HFFc6 (cell line): ENCODE data around the gene CORO1C. TPM values are rescaled to one million over a fixed set of nuclear protein-coding genes. Genes with fewer than 3 reads are reported as not detected.

Source experiments
- DNase-seq: peaks from one replicate; pipeline ENCODE4 v3.0.0-alpha.2; 2018
- H3K27ac Mint-ChIP-seq: 2 replicates; pipeline ENCODE4 v1.8.0; 2020; ENCODE audit warnings: mild to moderate bottlenecking, mixed read lengths
- H3K27me3 Mint-ChIP-seq: 2 replicates; pipeline ENCODE4 v1.8.0; 2021; ENCODE audit warnings: mild to moderate bottlenecking, moderate library complexity, mixed read lengths; ENCODE audit not compliant: insufficient read depth
- H3K36me3 Mint-ChIP-seq: 2 replicates; pipeline ENCODE4 v1.8.0; 2021; ENCODE audit warnings: low read depth, mixed read lengths
- H3K4me1 Mint-ChIP-seq: 2 replicates; pipeline ENCODE4 v1.8.0; 2020; ENCODE audit warnings: low read depth, mixed read lengths
- H3K4me3 Mint-ChIP-seq: 2 replicates; pipeline ENCODE4 v1.8.0; 2020; ENCODE audit warnings: mild to moderate bottlenecking, moderate library complexity, mixed read lengths
- H3K9me3 Mint-ChIP-seq: 2 replicates; pipeline ENCODE4 v1.8.0; 2020; ENCODE audit warnings: mild to moderate bottlenecking, mixed read lengths
- total RNA-seq, 6 experiments: library from RNA; stranded (reverse); fragmentation: NEBNext Ultra II Directional; extraction: Animal tissue kit (Norgen Biotek cat#: 25700); gene quantifications; 2 replicates in 1 of 6; 3 replicates in 5 of 6; pipeline ENCODE4 v1.2.3, GENCODE V29; 2021
- TF ChIP-seq, protein P1 (sequence below): fragments of 200-600 bp; sonication (generic); IDR thresholded peaks from 2 replicates; pipeline ENCODE4 v1.5.0; 2021; ENCODE audit warnings: antibody characterized with exemption, mild to moderate bottlenecking

The CORO1C gene
- total RNA-seq, 6 experiments from 2014 or later = 541 to 709 (median 649) TPM

DNA sequence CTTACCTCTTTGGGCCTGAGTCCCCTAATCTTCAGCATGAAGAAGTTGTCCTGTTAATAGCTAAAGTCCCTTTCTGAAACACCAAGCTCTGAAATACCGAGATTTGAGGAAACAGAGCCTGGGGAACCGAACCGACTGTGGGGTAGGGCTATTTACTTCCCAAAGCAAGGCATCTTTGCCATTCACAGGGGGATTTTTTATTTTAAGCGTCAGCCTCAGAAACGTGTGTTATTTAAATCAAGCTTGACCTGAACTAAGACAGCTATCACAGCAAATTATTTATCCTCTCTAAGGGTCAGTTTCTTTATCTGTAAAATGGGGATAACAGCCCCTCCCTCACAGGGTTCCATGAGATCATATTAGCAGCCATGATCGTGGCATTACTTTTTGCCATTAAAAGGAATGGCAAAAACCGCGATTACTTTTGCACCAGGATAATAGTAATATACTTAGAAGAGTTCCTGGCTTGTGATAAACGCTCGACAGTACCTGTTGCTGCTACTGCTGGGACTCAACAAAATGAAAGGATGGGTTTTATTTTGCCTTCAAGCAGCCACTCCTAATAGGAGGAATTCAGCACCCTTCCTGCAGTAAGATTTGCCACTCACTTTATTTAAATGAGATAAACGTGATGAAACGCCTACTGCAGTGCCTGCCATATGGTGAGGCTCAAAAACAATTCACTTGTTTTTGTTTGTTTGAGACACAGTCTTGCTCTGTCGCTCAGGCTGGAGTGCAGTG, 1.3 kb upstream of the CORO1C start:
- Mint-ChIP-seq H3K4me3 (peak overlapping the region; percentile 95), H3K36me3 (peaks cover 30% of the 10 kb centered on the region), H3K9me3 (no peaks in the 10 kb centered on the region), H3K4me1 (peaks cover 55% of the 10 kb centered on the region), H3K27me3 (peaks cover 14% of the 10 kb centered on the region), H3K27ac (peak overlapping the region; percentile 100)
- no peak for DNase-seq
- TF ChIP-seq, protein P1, sequence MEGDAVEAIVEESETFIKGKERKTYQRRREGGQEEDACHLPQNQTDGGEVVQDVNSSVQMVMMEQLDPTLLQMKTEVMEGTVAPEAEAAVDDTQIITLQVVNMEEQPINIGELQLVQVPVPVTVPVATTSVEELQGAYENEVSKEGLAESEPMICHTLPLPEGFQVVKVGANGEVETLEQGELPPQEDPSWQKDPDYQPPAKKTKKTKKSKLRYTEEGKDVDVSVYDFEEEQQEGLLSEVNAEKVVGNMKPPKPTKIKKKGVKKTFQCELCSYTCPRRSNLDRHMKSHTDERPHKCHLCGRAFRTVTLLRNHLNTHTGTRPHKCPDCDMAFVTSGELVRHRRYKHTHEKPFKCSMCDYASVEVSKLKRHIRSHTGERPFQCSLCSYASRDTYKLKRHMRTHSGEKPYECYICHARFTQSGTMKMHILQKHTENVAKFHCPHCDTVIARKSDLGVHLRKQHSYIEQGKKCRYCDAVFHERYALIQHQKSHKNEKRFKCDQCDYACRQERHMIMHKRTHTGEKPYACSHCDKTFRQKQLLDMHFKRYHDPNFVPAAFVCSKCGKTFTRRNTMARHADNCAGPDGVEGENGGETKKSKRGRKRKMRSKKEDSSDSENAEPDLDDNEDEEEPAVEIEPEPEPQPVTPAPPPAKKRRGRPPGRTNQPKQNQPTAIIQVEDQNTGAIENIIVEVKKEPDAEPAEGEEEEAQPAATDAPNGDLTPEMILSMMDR = no peak

DNA sequence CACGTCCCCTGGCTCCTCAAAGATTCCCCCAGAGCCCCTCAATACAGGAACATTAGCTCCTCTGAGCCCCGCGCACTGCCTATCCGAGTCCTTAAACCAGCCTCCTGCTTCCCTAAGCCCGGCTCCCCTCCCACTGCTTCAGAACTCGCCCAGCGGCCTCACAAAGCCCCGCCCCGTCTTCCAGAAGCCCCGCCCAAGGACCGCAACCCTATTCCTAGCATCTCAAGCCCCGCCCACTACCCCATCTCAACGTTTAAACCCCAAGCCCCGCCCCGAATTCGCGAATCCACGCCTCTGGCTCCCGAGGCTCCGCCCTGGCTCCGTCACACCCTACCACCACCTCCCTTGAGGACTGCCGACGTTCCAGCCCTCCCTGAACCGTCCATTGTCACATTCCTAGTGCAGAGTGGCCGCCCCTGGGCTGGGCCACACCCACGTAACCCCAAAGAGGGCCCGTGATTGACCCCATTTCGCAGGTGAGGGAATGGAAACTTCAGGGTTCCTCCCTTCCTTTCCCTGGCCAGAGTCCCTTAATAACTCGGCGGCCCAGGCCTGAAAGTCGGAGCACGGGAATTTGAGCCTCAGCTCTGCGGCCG, 646 bp upstream of the CORO1C start:
- peak overlapping the region; percentile 95 for H3K4me3 Mint-ChIP-seq
- peak; percentile 95 for DNase-seq
- TF ChIP-seq, protein P1 = peak; percentile 7
- peaks cover 14% of the 10 kb centered on the region for H3K27me3 Mint-ChIP-seq
- no peaks in the 10 kb centered on the region for H3K9me3 Mint-ChIP-seq
- peaks cover 62% of the 10 kb centered on the region for H3K4me1 Mint-ChIP-seq
- H3K36me3 Mint-ChIP-seq = peaks cover 37% of the 10 kb centered on the region
- H3K27ac Mint-ChIP-seq = peak overlapping the region; percentile 95

DNA sequence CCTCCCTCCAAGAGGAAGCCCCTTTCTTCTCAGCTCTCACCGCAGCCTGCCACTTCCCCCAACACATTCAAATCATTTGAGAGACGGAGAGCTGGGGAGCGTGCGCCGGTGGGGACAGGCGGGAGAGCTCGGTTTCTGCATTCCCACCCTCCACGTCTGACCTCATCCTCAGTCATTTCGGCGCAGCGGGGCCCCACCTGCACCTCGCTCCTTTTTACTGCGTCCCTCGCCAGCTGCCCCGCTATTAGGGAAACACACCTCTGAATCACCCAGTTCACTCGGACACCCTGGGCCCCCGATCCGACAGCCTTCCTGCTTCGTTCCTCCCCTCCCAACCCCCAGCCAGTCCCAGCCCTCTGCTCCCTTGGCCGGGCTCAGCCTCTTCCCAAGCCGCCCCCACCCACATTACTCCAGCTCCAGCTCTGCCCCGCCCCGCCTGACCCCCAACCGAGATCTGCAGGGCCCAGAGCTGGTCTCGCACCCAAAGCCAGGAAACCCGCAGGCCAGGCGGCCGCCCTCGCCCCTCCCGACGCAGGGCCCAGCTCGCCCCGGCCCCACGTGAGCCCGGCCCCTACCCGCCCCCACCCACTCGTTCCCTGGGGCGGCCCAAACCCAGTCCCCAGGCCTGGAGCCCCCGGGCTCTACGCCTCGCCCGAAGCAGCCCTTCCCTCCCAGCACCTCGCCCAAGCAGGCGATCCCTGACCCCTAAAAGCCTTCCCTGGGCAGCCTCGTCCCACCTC, 783 bp downstream of the CORO1C start:
- Mint-ChIP-seq H3K4me3 (peak overlapping the region; percentile 91), H3K27me3 (peaks cover 12% of the 10 kb centered on the region), H3K27ac (peak overlapping the region; percentile 96), H3K9me3 (no peaks in the 10 kb centered on the region), H3K36me3 (peaks cover 43% of the 10 kb centered on the region), H3K4me1 (peaks cover 64% of the 10 kb centered on the region)
- peak; percentile 77 for DNase-seq
- TF ChIP-seq, protein P1 = no peak

DNA sequence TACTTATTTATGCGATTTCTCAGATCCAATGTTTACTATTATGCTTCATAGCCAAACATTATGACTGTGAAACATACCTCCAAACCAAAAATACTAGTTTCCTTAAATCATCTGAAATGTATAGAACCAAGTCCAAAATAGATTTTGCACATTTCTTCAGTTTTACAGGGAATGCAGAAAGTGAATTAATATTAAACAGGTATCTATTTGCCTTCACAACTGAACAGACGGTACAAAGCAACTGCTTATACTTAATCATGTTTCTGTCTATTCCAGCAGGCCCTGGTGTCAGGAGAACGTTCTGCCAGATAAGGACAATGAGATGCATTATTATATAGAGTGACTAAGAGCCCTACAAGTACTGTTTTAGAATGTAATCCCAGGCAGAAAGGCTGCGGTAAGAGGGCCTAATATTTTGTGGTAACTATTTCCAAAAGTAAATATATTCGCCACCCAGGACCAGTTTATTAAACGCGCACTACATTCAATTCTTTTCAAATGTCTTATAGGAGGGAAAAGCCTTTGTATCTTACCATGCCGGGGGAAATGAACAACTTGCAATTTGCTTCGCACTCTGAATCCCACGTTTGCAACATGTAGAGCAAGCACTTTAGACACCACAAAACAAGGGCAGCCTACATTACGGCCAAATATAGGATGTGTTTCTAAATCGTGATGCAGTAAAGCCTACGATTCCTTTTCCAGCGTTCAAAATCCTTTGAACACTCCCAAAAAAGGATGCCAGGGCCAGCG, 1.5 kb downstream of the CORO1C start:
- Mint-ChIP-seq H3K4me1 (peaks cover 65% of the 10 kb centered on the region), H3K27ac (peak overlapping the region; percentile 96), H3K27me3 (peaks cover 12% of the 10 kb centered on the region), H3K4me3 (peak overlapping the region; percentile 91), H3K36me3 (peaks cover 50% of the 10 kb centered on the region), H3K9me3 (no peaks in the 10 kb centered on the region)
- peak; percentile 15 for DNase-seq
- TF ChIP-seq, protein P1 = no peak
